GM19328 (cell line): ENCODE results near the gene TLN1.

Experiments used
- ATAC-seq: cut with Tn5 transposase; IDR thresholded peaks from one replicate; pipeline ENCODE4 v1.9.1; 2021; ENCODE audit warnings: mild to moderate bottlenecking, moderate library complexity; ENCODE audit not compliant: unreplicated experiment

TLN1 gene

GRCh38 chr9:35708146-35708545 is 23.8 kb downstream of the TLN1 start:
- no peak for ATAC-seq

GRCh38 chr9:35706951-35707350 is 25.0 kb downstream of the TLN1 start:
- ATAC-seq, result no peak

- no peak for ATAC-seq
Measured at GRCh38 chr9:35705836-35706430, 26.1 kb downstream of the TLN1 start.

GRCh38 chr9:35705372-35705771 is 26.6 kb downstream of the TLN1 start:
- ATAC-seq, result no peak

- ATAC-seq, result no peak
Measured at GRCh38 chr9:35703906-35704672, 27.9 kb downstream of the TLN1 start.

- ATAC-seq, result no peak
Measured at GRCh38 chr9:35702696-35703095, 29.3 kb downstream of the TLN1 start.

- no peak for ATAC-seq
Measured at GRCh38 chr9:35700942-35701341, 31.1 kb downstream of the TLN1 start.

GRCh38 chr9:35700031-35700430 is 32.0 kb downstream of the TLN1 start:
- ATAC-seq, result no peak

GRCh38 chr9:35698231-35698630 is 33.8 kb downstream of the TLN1 start:
- no peak for ATAC-seq

GRCh38 chr9:35697486-35697885 is 34.5 kb downstream of the TLN1 start:
- no peak for ATAC-seq

- peak; percentile 70 for ATAC-seq
Measured at GRCh38 chr9:35696520-35697215, 35.3 kb downstream of the TLN1 start.

GRCh38 chr9:35695943-35696401 is 36.0 kb downstream of the TLN1 start:
- ATAC-seq, result no peak

GRCh38 chr9:35691757-35692301 is 40.2 kb downstream of the TLN1 start:
- ATAC-seq, result no peak

- no peak for ATAC-seq
Measured at GRCh38 chr9:35691334-35691650, 40.7 kb downstream of the TLN1 start.

- no peak for ATAC-seq
Measured at GRCh38 chr9:35690614-35691333, 41.2 kb downstream of the TLN1 start.

- ATAC-seq, result no peak
Measured at GRCh38 chr9:35690294-35690613, 41.7 kb downstream of the TLN1 start.

GRCh38 chr9:35689542-35690293 is 42.3 kb downstream of the TLN1 start, which contains the start of gene TPM2:
Gene TPM2 (minus strand): TSS chr9:35689925. CDS start chr9:35689817, 108 bp downstream.
- ATAC-seq, result no peak

GRCh38 chr9:35688558-35689541 is 43.1 kb downstream of the TLN1 start:
- no peak for ATAC-seq

- no peak for ATAC-seq
Measured at GRCh38 chr9:35687972-35688557, 43.9 kb downstream of the TLN1 start.
